LHCN-M2 (cell line): ENCODE results near the gene VPS18. TPM values are rescaled to one million over a fixed set of nuclear protein-coding genes. Genes with fewer than 3 reads are reported as not detected.
"Not testable (repeated sequence)": the region's sequence is repeated elsewhere in the genome, so short reads cannot be mapped to it uniquely, and the experiment has no call there.

Experiments
- DNase-seq: peaks from one replicate; pipeline ENCODE4 v3.0.0-alpha.2; 2012; ENCODE audit warnings: low read depth
- polyA plus RNA-seq: library from polyadenylated mRNA; unstranded; fragments of >200 nt; gene quantifications from one replicate; pipeline ENCODE4 v1.2.1, GENCODE V29; 2012; ENCODE audit warnings: missing spikeins
- total RNA-seq: library from RNA; depleted of rRNA; stranded (reverse); fragments of >200 nt; gene quantifications from 2 replicates; pipeline ENCODE4 v1.2.3, GENCODE V29; 2014; rRNA removed

Gene VPS18
- 45.1 and 52.1 TPM in 2 replicates for total RNA-seq
- 31.0 TPM for polyA plus RNA-seq

GRCh38 chr15:40893733-40894680, at the start of gene VPS18:
VPS18 (plus strand) TSS chr15:40894450; CDS start chr15:40894769, 319 bp downstream.
- DNase-seq = peak; percentile 93

- DNase-seq = no peak
Measured at GRCh38 chr15:40844696-40845030, 49.6 kb upstream of the VPS18 start.

GRCh38 chr15:40845036-40845435, 49.2 kb upstream of the VPS18 start:
- no peak for DNase-seq

GRCh38 chr15:40845511-40846284, 48.6 kb upstream of the VPS18 start:
- no peak for DNase-seq

- DNase-seq = no peak
Measured at GRCh38 chr15:40846841-40847222, 47.4 kb upstream of the VPS18 start.

GRCh38 chr15:40847223-40847961, 46.9 kb upstream of the VPS18 start:
- DNase-seq = no peak

- DNase-seq = no peak
Measured at GRCh38 chr15:40850576-40851112, 43.6 kb upstream of the VPS18 start.

- no peak for DNase-seq
Measured at GRCh38 chr15:40852529-40852928, 41.7 kb upstream of the VPS18 start.

- DNase-seq = no peak
Measured at GRCh38 chr15:40853241-40853890, 40.9 kb upstream of the VPS18 start.

- DNase-seq = no peak
Measured at GRCh38 chr15:40854161-40854560, 40.1 kb upstream of the VPS18 start.

GRCh38 chr15:40855706-40856234, 38.5 kb upstream of the VPS18 start:
- DNase-seq = no peak

GRCh38 chr15:40856746-40857145, 37.5 kb upstream of the VPS18 start:
- no peak for DNase-seq

GRCh38 chr15:40857601-40858341, 36.5 kb upstream of the VPS18 start:
- peak; percentile 55 for DNase-seq

- DNase-seq = no peak
Measured at GRCh38 chr15:40858706-40859105, 35.5 kb upstream of the VPS18 start.

GRCh38 chr15:40859206-40859851, 34.9 kb upstream of the VPS18 start:
- peak; percentile 78 for DNase-seq

- DNase-seq = not testable (repeated sequence)
Measured at GRCh38 chr15:40861147-40861546, 33.1 kb upstream of the VPS18 start.

GRCh38 chr15:40863660-40864270, 30.5 kb upstream of the VPS18 start:
- no peak for DNase-seq

GRCh38 chr15:40867199-40867598, 27.1 kb upstream of the VPS18 start:
- DNase-seq = no peak

GRCh38 chr15:40869686-40870085, 24.6 kb upstream of the VPS18 start:
- DNase-seq = no peak
